ENCODE data around the gene FKRP.
"Not testable (repeated sequence)": the region's sequence is repeated elsewhere in the genome, so short reads cannot be mapped to it uniquely, and the experiment has no call there.

FKRP gene

DNA sequence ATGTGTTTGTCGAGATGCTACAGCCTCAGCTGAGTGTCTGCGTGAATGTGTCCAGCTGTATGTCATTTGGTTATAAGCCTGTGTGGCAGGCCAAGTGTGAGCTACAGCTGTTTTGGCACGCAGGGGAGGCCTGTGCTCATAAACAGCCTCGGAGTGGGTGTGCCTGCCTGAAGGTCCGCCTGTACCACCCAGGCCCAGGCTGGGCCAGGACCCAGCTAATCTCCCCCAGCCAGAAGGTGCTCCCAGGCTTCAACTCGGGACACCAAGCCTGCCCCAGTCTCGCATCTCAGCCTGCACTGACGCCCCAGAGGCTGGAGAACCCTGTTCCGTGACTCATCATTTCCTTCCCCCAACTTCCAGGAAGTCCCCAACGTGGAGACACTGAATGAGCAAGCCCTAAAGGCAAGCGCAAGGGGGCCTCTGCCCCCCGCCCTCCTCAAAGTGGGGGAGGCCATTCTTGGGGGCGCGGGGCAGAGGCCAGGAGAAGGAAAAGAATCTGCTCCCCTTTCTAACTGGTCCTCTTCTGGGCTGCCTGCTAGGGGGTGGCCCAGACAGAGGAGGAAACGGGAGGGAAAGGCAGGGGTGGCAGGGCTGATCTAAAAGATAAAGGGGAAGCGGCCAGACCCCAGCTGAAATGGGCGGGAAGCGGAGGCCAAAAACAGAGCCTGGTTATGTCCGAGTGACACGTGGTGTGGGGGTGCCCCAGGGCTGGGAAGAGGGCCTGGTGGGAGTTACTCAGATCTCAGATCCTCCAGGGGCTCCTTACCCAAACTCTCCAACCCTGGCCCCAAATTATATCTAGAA is 40.6 kb downstream of the FKRP start:
- peak; percentile 89 for DNase-seq

DNA sequence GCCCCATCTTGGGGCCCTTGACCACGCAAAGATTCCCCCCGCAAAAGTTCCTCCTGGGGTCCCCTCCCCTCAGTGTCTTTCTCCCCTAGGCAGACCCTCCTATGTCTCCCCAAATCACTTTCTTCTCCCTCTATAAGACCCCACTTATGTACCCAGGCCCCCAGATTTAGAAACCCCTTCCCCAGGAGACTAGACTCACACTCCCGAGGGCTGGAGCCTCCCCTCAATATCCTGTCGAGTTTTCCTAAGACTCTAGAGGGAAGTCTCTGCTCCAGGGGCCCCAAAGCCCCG is 41.1 kb downstream of the FKRP start:
- DNase-seq, result no peak

DNA sequence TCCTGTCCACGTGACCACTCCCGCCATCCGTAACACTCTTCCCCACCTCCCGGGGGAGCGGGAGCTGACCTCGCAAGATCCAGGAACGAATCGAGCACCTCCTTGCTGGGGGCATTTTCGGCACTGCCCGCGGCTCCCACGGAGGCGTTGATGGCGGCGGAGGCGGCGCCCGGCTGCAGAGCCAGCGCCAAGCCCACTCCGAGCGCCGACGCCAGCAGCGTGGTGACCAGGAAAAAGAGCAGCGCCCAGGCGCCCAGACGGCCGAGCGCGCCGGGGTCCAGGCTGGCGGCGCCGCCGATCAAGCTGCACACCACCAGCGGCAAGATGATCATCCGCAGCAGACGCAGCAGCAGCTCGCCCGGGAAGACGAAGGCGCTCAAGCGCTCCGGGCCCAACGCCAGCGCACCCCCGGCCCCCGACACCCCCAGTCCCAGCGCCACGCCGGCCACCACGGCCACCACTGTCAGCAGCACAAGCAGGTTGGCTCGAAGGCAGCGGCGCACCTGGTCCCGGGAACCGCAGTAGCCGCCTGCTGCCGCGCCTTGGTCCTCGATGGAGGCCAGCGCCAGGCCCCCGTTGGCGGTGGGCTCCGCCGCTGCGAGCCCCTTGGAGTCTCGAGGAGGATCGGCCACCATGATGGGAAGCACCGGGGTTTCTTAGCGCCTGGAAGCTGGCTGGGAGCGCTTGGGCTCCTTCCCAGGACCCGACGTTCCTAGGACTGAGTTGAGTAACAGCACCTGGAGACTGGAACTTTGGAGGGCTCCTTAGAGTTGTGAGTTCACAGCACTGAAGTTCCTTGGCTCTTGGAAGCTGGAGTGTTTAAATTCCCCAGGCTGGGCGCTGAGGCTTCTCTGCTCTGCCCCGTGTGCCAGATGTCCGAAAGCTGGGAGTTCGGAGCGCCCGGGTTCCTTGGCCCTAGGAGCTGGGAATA is 41.7 kb downstream of the FKRP start:
- peak; percentile 11 for DNase-seq

- DNase-seq, result peak; percentile 97
These were observed 42.6 kb downstream of the FKRP start, which contains the start of gene SLC1A5 for GRCh38 chr19:46788262-46788967. SLC1A5 (minus strand) TSS chr19:46788594; CDS start chr19:46787965, 629 bp downstream.

- no peak for DNase-seq
These were observed 43.1 kb downstream of the FKRP start for GRCh38 chr19:46788968-46789338.

- DNase-seq, result no peak
These were observed 43.5 kb downstream of the FKRP start for GRCh38 chr19:46789371-46789770.

GRCh38 chr19:46791944-46792343 is 46.1 kb downstream of the FKRP start:
- DNase-seq, result peak; percentile 59

- DNase-seq, result no peak
These were observed 52.0 kb downstream of the FKRP start for GRCh38 chr19:46797881-46798280.

DNA sequence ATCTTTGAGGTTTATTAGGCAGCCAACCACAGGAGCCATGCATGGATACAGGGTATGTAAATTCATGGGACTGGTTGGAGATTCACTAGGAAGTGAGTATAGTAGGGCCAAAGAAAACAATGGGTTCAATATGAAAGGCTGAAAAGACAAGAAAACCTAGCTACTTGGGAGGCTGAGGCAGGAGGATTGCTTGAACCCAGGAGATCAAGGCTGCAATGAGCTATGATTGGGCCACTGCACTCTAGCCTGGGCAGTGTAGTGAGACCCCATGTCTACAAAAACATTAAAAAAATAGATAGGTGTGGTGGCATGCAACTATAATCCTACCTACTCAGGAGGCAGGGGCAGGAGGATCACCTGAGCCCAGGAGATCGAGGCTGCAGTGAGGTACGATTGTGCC is 52.9 kb downstream of the FKRP start:
- no peak for DNase-seq

- DNase-seq, result no peak
These were observed 56.3 kb downstream of the FKRP start for GRCh38 chr19:46802152-46802551.

DNA sequence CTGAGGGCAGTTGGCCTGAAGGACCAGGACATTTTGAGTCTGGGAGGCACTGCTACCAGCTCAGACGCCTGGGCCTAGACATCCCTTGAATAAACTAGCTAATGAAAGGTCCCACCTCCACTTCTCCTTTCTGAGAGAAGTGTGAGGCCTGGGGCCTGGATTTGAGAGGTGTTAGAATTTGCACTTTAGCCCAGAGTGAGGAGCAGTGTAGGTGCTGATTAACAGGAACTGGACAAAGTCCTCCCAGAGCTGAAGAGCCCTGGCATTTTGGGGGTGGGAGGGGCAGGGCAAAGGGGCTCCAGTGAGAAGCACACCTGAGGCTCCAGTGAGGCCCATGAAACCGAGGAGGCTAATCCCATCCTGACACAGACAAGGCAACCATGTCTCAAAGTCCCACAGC is 57.7 kb downstream of the FKRP start:
- DNase-seq, result no peak

- DNase-seq, result not testable (repeated sequence)
These were observed 58.6 kb downstream of the FKRP start for GRCh38 chr19:46804432-46804831.

- DNase-seq, result no peak
These were observed 60.8 kb downstream of the FKRP start for GRCh38 chr19:46806656-46807055.
